SW480 (cell line): ENCODE measurements around the gene BCAN.

Experiments used
- DNase-seq: peaks from one replicate; pipeline ENCODE4 v3.0.0-alpha.2; 2016; ENCODE audit warnings: low spot score

The BCAN gene

GRCh38 chr1:156700736-156701531 lies 59.0 kb downstream of the BCAN start:
- no peak for DNase-seq

- no peak for DNase-seq
Measured at GRCh38 chr1:156703336-156703735, 61.4 kb downstream of the BCAN start.

DNA sequence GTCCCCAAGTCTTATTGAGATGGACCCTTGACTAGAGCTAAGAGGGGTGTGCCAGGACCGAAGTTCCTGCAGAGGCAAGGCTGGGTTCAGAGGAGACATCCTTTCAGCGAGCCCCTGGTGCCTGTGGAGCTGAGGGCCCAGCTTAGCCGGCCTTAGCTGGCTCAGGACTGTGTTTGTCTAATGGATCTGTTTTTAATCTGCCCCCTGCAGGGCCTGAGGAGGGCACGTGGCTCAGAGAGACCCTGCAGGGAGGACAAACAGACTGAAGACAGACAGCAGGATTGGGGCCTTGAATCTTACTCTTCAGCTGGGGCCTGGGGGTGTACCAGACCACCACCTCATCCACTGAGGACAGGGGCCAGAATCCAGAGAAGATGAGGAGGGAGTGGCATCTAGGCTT lies 61.8 kb downstream of the BCAN start:
- DNase-seq: no peak

DNA sequence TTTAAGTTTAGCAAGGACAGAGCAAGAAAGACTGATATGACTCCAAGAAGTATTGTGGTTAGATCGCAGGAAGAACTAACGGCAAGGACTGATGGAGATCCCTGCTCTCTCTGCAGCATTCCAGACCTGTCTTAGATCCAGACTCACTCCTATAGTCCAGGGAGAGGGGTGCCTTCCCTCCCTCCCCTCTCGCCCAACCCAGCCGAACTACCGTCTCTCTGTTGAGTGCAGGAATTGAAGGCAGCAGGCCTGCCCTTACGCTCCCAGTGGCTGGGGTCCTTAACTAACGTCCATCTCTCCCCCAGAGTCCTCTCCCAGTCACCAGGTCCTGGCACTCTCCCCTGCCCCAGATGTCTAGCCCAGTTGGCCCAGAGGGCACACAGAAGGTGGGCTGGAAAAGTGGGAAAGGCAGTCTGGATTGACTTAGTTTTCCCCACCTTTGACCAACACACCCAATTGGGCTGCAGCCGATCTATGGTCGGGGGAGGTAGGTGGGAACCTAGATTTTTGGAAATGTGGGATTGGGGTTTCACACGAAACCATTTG lies 62.3 kb downstream of the BCAN start:
- no peak for DNase-seq

DNA sequence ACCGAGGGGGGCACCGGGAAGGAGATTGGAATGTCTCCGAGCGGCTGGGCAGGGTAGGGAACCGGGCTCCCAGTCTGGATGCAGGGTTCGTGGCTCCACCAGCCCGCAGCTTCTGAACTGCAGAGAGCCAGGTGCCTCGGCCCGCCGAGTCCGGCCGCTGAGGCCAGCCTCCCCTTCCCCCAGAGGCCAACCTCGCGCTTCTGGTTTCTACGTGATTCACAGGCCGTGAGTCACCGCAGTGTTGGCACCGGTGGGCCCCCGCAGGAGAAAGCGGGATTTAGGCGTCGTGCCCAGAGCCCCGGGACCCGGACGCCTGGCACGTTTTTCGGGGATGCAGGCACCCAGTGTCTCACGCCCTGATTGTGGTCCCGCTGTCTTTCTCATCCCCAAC lies 63.0 kb downstream of the BCAN start:
- DNase-seq: peak; percentile 55

- peak; percentile 81 for DNase-seq
Measured at GRCh38 chr1:156705321-156705917, 63.5 kb downstream of the BCAN start, which contains the start of gene CRABP2. CRABP2 (minus strand) TSS chr1:156705583; CDS start chr1:156705446, 137 bp downstream.

DNA sequence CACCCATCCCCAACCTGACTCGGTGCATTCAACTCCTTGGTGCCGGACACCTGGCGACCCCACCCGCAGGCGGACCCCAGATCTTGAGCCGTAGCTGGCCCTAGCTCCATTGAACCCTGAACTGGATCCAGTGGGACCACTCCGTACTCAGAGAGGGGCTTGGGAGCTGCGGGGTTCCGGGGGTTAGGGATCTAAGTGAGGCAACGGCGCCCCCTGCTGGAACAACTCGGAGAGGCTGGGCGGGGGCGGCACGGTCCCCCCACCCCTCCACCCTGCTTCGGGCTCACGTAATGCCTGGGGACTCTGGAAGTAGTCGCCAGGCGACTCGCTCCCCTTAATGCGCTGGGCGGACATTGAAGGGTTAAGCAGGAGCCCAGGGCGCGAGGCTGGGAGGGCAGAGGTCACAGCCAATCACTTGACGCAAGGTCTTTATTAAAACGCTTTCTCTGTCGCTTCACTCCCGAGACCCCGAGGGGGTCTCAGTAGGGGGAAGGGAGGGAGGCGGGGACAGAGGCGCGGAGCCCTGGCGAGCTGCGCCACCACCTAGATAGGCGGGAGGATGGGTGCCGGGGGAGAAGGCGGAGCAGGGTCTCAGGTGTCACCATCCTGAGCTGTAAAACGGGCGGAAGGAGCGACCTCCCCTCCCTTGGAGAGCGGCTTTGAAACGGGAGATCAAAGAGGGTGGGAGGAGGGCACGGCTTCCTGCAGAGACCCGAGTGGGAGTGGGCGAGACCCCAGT lies 64.2 kb downstream of the BCAN start:
- DNase-seq: peak; percentile 87

- DNase-seq: no peak
Measured at GRCh38 chr1:156706657-156707416, 64.9 kb downstream of the BCAN start.

DNA sequence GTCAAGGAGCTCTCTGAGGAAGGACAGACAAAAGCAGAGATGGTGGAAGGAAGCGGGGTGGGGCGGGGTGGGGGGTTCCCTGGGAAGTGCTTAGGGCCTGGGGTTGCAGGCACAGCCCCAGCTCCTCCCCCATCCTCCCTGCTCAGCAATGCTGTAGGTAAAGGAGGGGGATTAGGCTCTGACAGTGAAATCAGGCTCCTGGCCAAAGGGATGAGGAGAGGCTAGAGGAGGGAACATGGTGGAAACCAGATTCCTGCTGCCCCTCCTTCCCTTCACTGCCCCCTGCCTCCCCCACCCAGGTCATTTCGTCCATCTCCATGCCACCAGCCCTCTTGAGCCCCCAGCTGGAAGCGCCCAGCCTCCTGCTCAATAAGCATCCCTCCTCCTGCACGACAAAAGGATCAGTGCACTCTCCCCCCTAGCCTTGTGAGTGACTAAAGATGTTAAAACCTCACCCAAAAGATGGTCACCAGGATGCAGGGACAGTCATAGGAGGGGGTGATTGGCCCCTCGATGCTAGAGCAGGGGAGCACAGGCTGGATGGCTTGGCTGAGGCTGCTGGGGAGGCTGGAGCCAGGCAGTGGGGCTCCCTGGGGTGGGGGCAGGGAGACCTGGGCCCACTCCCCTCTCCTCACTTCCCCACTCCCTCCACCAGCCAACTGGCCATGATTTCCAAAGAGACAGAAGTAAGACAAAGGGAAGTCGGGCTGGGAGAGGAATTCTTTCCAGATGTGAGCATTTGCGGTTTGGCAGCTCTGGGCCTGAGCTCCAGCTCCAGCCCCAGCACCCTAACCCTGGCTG lies 65.7 kb downstream of the BCAN start:
- no peak for DNase-seq

DNA sequence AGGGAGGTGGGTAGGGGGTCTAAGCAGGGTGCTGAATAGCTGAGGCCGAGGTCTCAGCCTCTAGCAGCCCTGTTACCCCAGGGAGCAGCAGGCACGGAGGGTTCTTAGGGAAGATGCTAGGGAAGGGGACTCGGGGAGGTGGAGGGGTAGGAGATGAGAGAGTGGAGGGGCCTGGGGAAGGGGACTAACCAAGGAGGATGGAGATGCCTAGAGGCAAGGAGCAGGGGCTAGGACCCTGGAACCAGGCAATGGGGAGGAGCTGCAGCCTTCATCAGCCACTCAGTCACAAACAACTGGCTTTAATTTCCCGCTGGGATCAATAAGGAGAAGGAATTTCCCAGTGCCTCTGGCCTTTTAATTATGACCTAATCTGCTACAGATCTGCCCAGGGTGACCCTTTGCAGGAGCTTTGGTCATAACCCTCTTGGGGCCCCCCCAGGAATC lies 66.3 kb downstream of the BCAN start:
- no peak for DNase-seq

- DNase-seq: no peak
Measured at GRCh38 chr1:156709031-156709430, 67.1 kb downstream of the BCAN start.
